Astrocyte of the cerebellum (primary cell): ENCODE data around the gene FAM53B.

ENCODE experiments used
- DNase-seq: peaks from one replicate; pipeline ENCODE4 v3.0.0-alpha.2; 2011; ENCODE audit warnings: low read depth
- H3K4me3 ChIP-seq: 2 replicates; pipeline ENCODE4 v1.5.1; 2011; ENCODE audit warnings: mild to moderate bottlenecking, low read depth, low read length, moderate library complexity
- in situ Hi-C: cut with HindIII; loops from 2 replicates; pipeline ENCODE4 v1.10.0; 2017; ENCODE audit warnings: low sequenced_read_pairs
- TF ChIP-seq, protein P1 (sequence below): IDR thresholded peaks from 2 replicates; pipeline ENCODE4 v1.5.1; 2012; ENCODE audit warnings: low read length, low read depth, moderate library complexity, mild to moderate bottlenecking; ENCODE audit errors: missing control alignments

FAM53B gene

DNA sequence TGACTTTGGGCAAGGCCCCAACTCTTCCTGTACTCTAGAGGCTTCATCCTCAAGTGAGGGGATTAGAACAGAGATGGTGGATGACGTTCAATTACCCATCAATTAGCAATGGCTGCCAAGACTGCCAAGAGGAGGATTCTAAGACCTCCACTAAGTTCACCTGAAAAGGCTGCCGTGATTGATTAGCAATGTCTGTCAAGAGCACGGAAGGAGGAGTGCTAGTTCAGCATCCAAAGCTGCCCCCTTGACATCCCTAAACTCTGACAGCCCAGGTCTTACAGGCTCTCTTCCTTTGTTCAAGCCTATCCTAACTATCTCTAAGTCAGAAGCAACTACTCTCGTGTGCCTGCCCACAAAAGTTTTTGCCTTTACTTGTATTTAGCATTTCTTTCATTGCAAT is 68.4 kb downstream of the FAM53B start:
- H3K4me3 ChIP-seq: no peak overlapping the region
- TF ChIP-seq, protein P1, sequence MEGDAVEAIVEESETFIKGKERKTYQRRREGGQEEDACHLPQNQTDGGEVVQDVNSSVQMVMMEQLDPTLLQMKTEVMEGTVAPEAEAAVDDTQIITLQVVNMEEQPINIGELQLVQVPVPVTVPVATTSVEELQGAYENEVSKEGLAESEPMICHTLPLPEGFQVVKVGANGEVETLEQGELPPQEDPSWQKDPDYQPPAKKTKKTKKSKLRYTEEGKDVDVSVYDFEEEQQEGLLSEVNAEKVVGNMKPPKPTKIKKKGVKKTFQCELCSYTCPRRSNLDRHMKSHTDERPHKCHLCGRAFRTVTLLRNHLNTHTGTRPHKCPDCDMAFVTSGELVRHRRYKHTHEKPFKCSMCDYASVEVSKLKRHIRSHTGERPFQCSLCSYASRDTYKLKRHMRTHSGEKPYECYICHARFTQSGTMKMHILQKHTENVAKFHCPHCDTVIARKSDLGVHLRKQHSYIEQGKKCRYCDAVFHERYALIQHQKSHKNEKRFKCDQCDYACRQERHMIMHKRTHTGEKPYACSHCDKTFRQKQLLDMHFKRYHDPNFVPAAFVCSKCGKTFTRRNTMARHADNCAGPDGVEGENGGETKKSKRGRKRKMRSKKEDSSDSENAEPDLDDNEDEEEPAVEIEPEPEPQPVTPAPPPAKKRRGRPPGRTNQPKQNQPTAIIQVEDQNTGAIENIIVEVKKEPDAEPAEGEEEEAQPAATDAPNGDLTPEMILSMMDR: no peak
- in situ Hi-C loops: no loop called here
- DNase-seq: no peak

DNA sequence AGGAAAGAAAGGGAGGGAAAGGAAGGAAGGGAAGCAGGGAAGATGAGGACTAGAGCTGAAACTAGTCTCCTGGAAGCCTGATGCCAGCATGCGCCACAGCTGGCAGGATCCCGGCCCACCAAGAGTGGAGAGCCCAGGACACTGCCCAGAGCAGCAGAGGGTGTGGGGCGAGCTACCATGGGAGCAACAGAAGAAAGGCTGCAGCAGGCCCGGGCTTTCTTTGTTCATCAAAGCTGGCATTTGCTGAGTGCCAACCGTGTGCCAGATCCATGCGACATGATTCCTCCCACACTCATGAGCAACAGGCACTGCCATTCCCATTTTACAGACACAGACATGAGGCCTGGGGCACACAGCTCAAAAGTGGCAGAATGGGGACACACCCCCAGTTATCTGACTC is 68.9 kb downstream of the FAM53B start:
- DNase-seq: no peak
- in situ Hi-C loops: no loop called here
- TF ChIP-seq, protein P1: no peak
- H3K4me3 ChIP-seq: no peak overlapping the region

DNA sequence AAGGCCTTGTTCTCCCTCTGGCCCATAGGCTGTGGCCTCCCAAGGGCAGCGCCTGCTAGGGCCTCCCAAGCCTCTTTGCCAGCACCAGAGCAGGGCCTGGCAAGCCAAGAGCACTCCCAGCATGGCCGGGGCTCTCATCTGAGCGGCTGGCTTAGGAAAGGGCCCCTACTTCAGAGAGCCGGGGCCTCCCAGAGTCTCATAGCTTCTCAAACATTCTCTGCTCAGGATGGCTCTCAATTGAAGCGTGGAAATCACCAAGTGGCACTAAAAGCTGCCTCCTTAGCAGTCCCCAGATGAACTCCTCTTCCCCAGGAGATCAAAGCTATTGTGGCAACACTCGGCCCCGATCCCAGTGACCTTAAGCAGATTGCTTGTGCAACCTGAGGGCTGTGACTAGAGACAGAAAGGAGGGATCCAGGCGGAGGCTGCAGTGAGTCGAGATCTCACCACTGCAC is 69.4 kb downstream of the FAM53B start:
- in situ Hi-C loops: no loop called here
- no peak for DNase-seq
- no peak overlapping the region for H3K4me3 ChIP-seq
- TF ChIP-seq, protein P1: no peak

DNA sequence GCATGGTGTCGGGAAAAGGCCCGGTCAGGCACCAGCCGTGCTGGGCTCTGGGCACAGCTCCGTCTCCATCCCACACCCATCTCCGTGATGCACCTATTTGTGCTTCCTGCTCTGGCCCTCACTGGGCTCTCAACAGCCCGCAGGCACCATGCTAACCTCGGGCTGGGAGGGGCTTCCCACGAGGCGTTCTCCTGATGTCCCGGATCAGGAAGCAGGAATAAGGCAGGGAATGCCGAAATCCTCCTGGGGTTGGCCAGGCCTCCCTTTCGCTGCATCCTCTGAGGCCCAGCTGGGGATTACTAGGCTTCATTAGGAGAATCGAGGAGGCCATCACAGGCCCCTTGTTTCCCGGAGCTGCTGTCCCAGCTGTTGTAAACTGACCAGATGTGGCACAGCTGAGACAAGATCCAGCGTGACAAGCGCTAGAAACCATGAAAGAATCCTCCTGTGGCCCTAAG is 72.0 kb downstream of the FAM53B start:
- no peak overlapping the region for H3K4me3 ChIP-seq
- no peak for DNase-seq
- TF ChIP-seq, protein P1: no peak
- in situ Hi-C loops: no loop called here

DNA sequence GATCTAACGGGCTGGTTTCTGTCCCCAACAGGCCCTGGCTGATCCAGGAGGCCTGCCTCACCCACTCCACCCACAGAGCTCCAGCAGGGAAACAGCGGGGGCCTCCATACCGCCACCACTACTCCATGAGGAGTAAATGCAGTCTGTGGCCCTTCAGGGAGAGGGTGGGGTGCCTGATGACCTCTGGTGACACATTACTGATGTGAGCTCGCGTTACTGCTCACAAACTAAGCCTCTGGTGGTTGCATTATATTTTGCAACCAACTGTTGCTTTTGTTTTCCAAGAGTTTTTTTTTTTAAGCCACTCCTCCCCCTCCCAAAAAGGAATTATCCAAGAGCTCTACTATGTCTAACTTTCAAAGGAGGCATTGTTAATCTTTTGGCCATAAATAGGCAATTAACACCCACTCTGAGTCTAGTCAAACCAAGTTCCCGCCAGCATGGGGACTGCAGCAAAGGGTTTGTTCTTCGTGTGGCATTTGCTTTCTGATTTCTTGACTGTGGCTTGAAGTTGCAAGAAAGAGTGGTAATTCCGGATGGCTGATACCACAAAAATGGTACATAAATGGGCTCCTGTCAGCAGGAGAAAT is 72.6 kb downstream of the FAM53B start:
- no peak overlapping the region for H3K4me3 ChIP-seq
- in situ Hi-C loops: no loop called here
- no peak for DNase-seq

DNA sequence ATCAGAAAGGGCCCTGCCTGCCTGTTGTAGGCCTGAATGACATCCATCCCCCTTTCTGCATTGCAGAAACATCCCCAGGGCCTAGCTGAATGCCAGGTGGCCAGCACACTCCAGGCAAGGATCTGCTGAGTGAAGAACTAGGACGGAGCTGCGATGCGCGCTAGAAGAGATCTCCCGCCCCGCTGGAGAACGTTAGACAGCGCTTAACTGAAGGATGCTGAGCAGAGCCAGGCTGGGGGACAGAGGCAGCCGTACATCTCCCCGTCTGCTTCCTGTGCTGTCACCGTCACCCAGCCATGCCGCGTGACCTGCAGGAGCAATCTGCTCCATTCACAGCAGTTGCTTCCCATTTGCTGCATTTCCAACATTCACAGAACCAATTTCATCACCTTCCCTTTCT is 73.3 kb downstream of the FAM53B start:
- in situ Hi-C loops: no loop called here
- DNase-seq: no peak
- TF ChIP-seq, protein P1: no peak
- no peak overlapping the region for H3K4me3 ChIP-seq

More for the DNA sequence above, 72.6 kb downstream of the FAM53B start:
- TF ChIP-seq, protein P1: peak; percentile 21
